ENCODE measurements around the gene OR7C1. TPM values are rescaled to one million over a fixed set of nuclear protein-coding genes. Genes with fewer than 3 reads are reported as not detected.
"Not testable (repeated sequence)": the region's sequence is repeated elsewhere in the genome, so short reads cannot be mapped to it uniquely, and the experiment has no call there.

Gene OR7C1
- total RNA-seq, 8 experiments from 2014 or later = 0.22 to 1.7 (median 0.53) TPM

DNA sequence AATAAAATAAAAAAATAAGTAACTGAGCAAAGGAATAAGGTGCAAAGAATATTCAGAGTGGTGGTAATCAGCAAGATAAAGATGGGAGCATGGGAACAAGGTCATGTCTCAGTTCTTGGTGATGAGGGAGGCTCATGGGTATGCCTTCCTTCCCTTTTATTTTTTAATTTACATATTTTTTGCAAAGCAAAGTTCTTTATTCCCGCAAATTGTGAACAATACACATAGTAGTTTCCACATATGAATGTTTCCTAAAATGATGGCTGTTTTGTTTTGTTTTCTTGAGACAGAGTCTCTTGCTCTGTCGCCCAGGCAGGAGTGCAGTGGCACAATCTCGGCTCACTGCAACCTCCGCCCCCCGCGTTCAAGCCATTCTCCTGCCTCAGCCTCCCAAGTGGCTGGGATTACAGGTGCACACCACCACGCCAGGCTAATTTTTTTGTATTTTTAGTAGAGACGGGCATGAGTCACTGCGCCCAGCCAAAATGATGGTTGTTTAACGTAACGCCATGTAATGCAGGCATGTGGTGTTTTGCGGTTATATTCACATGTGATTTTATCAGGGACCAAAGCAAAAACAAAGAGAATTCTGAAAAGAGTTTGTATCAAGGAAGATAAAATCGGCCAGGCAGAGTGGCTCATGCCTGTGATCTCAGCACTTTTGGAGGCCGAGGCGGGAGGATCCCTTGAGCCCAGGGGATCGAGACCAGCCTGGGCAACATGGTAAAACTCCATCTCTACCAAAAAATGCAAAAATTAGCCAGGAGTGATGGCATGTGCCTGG lies 52.2 kb downstream of the OR7C1 start:
- no peaks in the 10 kb centered on the region for H3K4me1 ChIP-seq (replicated peaks in 1 of 2)
- H3K27ac ChIP-seq = no peak overlapping the region
- no peak overlapping the region for H3K4me3 ChIP-seq
- ATAC-seq (replicated peaks in 6 of 8) = no peak
- 30 to 100% (median 87%) methylated on average over 1 to 14 of the region's 16 CpGs for WGBS, 10 experiments
- in situ Hi-C loops (cut with MboI; ENCODE audit: low pct_unique_long_range_greater_than_20kb in 2 of 9, low sequenced_read_pairs in 9 of 9, unreplicated experiment in 9 of 9) = loop anchor here in 1 of 9 experiments (10.0 kb wide), 1 partner anchor 102 kb away; the partner anchor contains the start of gene OR7A17

DNA sequence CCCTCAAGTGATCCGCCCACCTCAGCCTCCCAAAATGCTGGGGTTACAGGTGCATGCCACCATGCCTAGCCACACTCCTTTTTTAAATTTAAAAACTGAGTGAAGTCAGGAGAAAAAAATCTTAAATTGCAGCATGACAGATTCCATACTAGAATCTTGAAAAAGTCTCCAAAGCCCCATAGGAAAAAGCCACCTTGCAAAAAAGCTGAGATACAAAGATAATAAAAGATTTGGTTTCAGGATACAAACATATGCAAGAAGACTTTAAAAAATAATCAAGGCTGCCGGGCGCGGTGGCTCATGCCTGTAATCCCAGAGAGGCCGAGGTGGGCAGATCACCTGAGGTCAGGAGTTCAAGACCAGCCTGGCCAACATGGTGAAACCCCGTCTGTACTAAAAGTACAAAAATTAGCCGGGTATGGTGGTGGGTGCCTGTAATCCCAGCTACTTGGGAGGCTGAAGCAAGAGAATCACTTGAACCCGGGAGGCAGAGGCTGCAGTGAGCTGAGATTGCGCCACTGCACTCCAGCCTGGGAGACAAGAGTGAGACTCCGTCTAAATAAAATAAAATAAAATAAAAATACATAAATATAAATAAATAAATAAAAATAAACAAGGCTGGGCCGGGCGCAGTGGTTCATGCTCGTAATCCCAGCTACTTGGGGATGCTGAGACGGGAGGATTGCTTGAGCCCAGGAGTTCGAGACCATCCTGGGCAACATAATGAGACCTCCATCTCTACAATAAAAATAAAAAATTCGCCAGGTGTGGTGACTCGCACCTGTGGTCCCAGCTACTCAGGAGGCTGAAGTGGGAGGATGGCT lies 53.1 kb downstream of the OR7C1 start:
- in situ Hi-C loops (cut with MboI; ENCODE audit: low pct_unique_long_range_greater_than_20kb in 2 of 9, low sequenced_read_pairs in 9 of 9, unreplicated experiment in 9 of 9) = loop anchor here in 1 of 9 experiments (10.0 kb wide), 1 partner anchor 103 kb away; the partner anchor contains the start of gene OR7A17
- not testable (repeated sequence) for H3K4me3 ChIP-seq; H3K4me1 ChIP-seq (replicated peaks in 1 of 2); ATAC-seq (replicated peaks in 6 of 8); H3K27ac ChIP-seq
- 37 to 93% (median 77%) methylated on average over 5 to 15 of the region's 17 CpGs for WGBS, 10 experiments

DNA sequence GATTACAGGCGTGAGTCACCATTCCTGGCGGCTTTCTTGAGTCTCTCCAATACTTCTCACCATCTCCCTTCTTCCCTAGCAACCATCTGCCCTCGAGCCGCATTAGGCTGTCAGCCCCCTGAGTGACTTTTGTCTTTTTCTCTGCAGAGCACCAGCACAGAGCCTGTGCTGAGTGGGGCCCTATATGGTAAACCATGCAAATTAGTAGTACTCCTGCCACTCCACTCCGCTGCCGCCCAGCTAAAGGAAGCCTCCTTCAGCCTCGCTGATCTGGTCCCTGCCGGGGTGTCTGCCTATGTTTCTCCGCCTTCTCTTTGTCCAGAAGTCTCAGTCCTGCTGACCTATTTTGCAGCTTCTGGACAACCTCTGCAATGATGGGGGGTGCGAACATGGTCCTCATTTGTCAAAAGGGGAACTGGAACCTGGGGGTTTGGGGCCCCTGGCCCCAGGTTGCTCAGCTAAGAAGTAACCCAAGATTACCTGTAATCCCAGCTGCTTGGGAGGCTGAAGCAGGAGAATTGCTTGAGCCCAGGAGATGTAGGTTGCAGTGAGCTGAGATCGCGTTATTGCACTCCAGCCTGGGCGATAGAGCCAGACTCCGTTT lies 54.3 kb downstream of the OR7C1 start:
- ATAC-seq (replicated peaks in 6 of 8); H3K4me3 ChIP-seq; H3K27ac ChIP-seq; H3K4me1 ChIP-seq (replicated peaks in 1 of 2): not testable (repeated sequence)
- 41 to 100% (median 68%) methylated on average over 1 to 5 of the region's 14 CpGs; no CpG with 5 or more reads in 3 of the 10 experiments for WGBS, 10 experiments
- in situ Hi-C loops (cut with MboI; ENCODE audit: low pct_unique_long_range_greater_than_20kb in 2 of 9, low sequenced_read_pairs in 9 of 9, unreplicated experiment in 9 of 9) = loop anchor here in 1 of 9 experiments (10.0 kb wide), 1 partner anchor 104 kb away; the partner anchor contains the start of gene OR7A17

DNA sequence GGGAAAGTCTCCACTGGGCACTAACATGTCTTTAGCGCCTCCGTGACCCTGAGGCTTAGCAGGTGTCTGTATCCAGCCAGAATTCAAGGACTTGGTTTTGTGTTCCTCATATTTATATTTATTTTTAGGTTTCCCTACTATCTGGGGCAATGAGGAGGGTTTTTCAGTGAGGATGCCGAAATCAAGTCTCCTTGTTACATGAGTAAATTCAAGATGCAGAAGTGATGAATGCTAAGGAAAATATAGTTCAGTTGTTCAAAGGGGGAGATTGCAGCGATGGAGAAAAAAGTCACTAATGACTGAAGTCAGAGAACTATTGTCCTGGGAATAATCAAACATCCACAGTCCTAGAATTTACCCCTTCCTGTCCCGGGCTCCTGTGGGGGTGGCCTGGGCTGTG lies 55.8 kb downstream of the OR7C1 start:
- no peak overlapping the region for H3K4me3 ChIP-seq
- ATAC-seq (replicated peaks in 6 of 8) = no peak
- H3K4me1 ChIP-seq (replicated peaks in 1 of 2) = no peaks in the 10 kb centered on the region
- WGBS, 10 experiments = 9 to 50% (median 39%) methylated on average over 1 to 5 of the region's 5 CpGs; no CpG with 5 or more reads in 5 of the 10 experiments
- in situ Hi-C loops (cut with MboI; ENCODE audit: low pct_unique_long_range_greater_than_20kb in 2 of 9, low sequenced_read_pairs in 9 of 9, unreplicated experiment in 9 of 9) = no loop called here
- no peak overlapping the region for H3K27ac ChIP-seq

DNA sequence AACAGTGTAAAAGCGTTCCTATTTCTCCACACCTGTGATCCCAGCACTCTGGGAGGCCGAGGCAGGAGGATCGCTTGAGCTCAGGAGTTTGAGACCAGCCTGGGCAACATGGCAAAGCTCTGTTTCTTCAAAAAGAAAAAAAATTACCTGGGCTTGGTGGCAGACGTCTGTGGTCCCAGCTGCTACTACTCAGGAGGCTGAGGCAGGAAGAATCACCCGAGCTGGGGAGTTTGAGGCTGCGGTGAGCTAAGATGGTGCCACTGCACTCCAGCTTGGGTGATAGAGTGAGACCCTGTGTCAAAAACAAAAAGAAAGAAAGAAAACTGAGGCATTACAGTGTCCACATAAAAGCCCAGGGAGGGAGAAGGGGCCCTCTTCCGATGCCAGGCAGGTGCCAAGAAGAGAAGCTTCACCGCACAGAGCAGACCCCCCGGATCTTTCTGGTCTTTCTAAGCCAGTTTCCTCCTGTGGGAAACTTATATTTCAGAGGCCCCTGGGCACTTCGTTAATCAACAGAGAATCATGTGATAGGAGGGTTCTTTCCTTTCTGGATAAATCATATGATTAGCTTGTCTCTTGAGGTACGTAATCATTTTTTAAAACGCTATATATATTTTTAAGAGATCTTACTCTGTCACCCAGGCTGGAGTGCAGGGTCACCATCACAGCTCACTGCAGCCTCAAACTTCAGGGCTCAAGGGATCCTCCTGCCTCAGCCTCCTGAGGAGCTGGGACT lies 56.7 kb downstream of the OR7C1 start, which contains the start of gene ADGRE2:
TSS of gene ADGRE2 (minus strand) at position 451 of the 736 bp plus-strand sequence. CDS start 1,804 bp downstream, outside the sequence.
- WGBS, 10 experiments = 0 to 92% (median 72%) methylated on average over 1 to 8 of the region's 12 CpGs; no CpG with 5 or more reads in 1 of the 10 experiments
- ATAC-seq (replicated peaks in 6 of 8); H3K4me1 ChIP-seq (replicated peaks in 1 of 2); in situ Hi-C loops (cut with MboI; ENCODE audit: low pct_unique_long_range_greater_than_20kb in 2 of 9, low sequenced_read_pairs in 9 of 9, unreplicated experiment in 9 of 9); H3K27ac ChIP-seq; H3K4me3 ChIP-seq: not testable (repeated sequence)

DNA sequence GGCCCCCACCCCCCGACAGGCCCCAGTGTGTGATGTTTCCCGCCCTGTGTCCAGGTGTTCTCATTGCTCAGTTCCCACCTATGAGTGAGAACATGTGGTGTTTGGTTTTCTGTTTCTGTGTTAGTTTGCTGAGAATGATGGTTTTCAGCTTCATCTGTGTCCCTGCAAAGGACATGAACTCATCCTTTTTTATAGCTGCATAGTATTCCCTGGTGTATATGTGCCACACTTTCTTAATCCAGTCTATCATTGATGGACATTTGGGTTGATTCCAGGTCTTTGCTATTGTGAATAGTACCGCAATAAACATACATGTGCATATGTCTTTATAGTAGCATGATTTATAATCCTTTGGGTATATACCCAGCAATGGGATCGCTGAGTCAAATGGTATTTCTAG lies 57.3 kb downstream of the OR7C1 start:
- H3K4me3 ChIP-seq; in situ Hi-C loops (cut with MboI; ENCODE audit: low pct_unique_long_range_greater_than_20kb in 2 of 9, low sequenced_read_pairs in 9 of 9, unreplicated experiment in 9 of 9); ATAC-seq (replicated peaks in 6 of 8); H3K27ac ChIP-seq; H3K4me1 ChIP-seq (replicated peaks in 1 of 2): not testable (repeated sequence)
- WGBS, 10 experiments = 83 to 100% methylated on average over 1 to 2 of the region's 4 CpGs; no CpG with 5 or more reads in 8 of the 10 experiments

DNA sequence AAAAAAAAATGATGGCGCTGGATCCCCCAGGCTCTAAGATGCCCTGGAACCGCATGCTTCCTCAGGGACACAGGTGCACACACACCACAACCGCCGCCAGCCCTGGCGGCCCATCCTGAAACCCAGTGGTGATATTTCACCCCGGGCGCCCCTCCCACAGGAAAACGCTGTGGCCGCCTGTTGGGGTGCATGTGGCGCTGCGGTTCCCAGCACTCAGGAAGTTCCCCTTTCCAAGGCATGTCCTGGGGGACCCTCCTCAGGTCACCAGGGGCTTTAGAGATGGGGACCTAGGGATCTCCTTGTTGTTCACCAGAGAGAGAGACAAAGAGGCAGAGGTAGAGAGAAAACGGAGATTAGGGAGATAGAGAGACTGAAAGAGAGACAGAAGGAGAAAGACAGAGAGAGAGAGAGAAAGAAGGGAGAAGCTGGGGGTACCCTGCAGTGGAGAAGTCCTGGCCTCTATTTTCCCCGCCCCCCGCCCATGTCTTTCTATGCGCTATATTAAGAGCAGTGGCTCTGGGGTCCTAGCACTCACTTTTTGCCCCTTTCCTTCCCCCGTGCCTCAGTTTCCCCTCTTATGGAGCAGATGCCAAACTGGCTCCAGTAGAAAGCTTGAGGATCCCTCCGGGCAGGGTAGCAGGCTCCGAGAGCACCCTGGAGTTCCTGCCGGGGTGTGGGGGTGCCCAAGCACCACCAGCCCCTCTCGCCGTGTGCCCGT lies 59.0 kb downstream of the OR7C1 start:
- Histone ChIP-seq H3K4me1 (replicated peaks in 1 of 2) (no peaks in the 10 kb centered on the region), H3K27ac (no peak overlapping the region), H3K4me3 (no peak overlapping the region)
- in situ Hi-C loops (cut with MboI; ENCODE audit: low pct_unique_long_range_greater_than_20kb in 2 of 9, low sequenced_read_pairs in 9 of 9, unreplicated experiment in 9 of 9) = no loop called here
- 0 to 28% (median 4%) methylated on average over 1 to 8 of the region's 22 CpGs; no CpG with 5 or more reads in 2 of the 10 experiments for WGBS, 10 experiments
- ATAC-seq (replicated peaks in 6 of 8) = no peak

DNA sequence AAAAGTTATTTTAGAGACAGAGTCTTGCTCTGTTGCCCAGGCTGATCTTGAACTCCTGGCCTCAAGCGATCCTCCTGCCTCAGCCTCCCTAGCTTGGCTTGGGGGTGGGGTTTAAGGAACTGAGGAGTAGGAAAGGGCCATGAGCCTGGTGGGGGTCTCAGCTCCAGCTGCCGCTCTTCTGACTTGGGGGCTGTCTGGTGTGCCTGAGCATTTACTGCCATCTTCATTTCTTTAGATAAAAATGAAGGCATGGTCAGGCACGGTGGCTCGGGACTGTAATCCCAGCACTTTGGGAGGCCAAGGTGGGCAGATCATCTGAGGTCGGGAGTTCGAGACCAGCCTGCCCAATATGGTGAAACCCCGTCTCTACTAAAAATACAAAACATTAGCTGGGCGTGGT lies 59.7 kb downstream of the OR7C1 start:
- in situ Hi-C loops (cut with MboI; ENCODE audit: low pct_unique_long_range_greater_than_20kb in 2 of 9, low sequenced_read_pairs in 9 of 9, unreplicated experiment in 9 of 9); H3K4me3 ChIP-seq; ATAC-seq (replicated peaks in 6 of 8); H3K27ac ChIP-seq; H3K4me1 ChIP-seq (replicated peaks in 1 of 2): not testable (repeated sequence)
- WGBS, 10 experiments = 30 to 92% (median 74%) methylated on average over 1 to 4 of the region's 8 CpGs; no CpG with 5 or more reads in 4 of the 10 experiments

DNA sequence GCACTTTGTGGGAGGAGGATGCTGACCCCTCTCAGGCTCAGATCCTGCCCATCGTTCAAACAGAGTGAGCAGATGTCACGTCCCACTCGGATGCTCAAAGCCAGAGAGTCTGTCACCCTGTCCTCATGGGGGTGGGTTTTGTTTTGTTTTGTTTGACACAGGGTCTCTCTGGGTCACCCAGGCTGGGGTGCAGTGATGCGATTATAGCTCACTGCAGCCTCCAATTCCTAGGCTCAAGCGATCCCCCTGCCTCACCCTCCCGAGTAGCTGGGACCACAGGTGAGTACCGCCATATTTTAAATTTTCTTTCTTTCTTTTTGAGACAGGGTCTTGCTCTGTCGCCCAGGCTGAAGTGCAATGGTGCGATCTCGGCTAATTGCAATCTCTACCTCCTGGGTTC lies 60.6 kb downstream of the OR7C1 start:
- 40 to 73% methylated on average over 3 to 5 of the region's 10 CpGs; no CpG with 5 or more reads in 8 of the 10 experiments for WGBS, 10 experiments
- H3K4me1 ChIP-seq (replicated peaks in 1 of 2) = no peaks in the 10 kb centered on the region
- no peak for ATAC-seq (replicated peaks in 6 of 8)
- in situ Hi-C loops (cut with MboI; ENCODE audit: low pct_unique_long_range_greater_than_20kb in 2 of 9, low sequenced_read_pairs in 9 of 9, unreplicated experiment in 9 of 9) = no loop called here
- no peak overlapping the region for H3K27ac ChIP-seq
- no peak overlapping the region for H3K4me3 ChIP-seq

DNA sequence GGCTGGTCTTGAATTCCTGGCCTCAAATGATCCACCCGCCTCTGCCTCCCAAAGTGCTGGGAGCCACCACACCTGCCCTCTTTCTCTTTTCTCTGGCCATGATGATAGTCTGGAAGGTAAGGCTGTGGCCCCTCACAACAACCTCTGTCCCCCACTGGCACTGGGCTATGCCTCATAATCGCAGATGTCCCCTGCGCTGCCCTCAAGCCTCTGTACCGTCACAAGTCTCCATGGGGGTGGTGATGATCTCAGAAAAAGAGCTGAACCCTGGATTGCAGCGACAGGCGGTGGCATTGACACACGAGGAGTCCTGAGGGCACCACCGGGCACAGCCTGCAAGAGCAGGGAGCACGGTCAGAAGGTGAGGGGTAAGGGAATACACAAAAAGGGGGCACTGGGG lies 61.3 kb downstream of the OR7C1 start:
- ATAC-seq (replicated peaks in 6 of 8); in situ Hi-C loops (cut with MboI; ENCODE audit: low pct_unique_long_range_greater_than_20kb in 2 of 9, low sequenced_read_pairs in 9 of 9, unreplicated experiment in 9 of 9); H3K4me3 ChIP-seq; H3K4me1 ChIP-seq (replicated peaks in 1 of 2); H3K27ac ChIP-seq: not testable (repeated sequence)
- 50 to 60% methylated on average over 1 of the region's 9 CpGs; no CpG with 5 or more reads in 8 of the 10 experiments for WGBS, 10 experiments

DNA sequence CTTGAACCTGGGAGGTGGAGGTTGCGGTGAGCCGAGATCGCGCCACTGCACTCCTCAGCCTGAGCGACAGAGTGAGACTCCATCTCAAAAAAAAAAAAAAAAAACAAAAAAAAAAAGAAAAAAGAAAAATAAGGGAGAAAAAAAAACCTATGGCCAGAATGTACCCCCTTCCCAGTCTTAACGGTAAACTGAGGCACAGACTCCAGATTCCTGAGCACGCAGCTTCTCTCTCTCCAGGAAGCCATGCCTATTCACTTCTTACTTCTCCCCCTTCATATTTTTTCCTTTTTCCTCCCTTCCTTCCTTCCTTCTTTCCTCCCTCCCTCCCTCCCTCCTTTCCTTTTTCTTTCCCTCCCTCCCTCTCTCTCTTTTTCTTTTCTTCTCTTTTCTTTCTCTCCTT lies 62.0 kb downstream of the OR7C1 start:
- ATAC-seq (replicated peaks in 6 of 8) = no peak
- 66 to 100% (median 88%) methylated on average over 2 to 7 of the region's 7 CpGs; no CpG with 5 or more reads in 3 of the 10 experiments for WGBS, 10 experiments
- no peaks in the 10 kb centered on the region for H3K4me1 ChIP-seq (replicated peaks in 1 of 2)
- no peak overlapping the region for H3K4me3 ChIP-seq
- in situ Hi-C loops (cut with MboI; ENCODE audit: low pct_unique_long_range_greater_than_20kb in 2 of 9, low sequenced_read_pairs in 9 of 9, unreplicated experiment in 9 of 9) = no loop called here
- no peak overlapping the region for H3K27ac ChIP-seq

DNA sequence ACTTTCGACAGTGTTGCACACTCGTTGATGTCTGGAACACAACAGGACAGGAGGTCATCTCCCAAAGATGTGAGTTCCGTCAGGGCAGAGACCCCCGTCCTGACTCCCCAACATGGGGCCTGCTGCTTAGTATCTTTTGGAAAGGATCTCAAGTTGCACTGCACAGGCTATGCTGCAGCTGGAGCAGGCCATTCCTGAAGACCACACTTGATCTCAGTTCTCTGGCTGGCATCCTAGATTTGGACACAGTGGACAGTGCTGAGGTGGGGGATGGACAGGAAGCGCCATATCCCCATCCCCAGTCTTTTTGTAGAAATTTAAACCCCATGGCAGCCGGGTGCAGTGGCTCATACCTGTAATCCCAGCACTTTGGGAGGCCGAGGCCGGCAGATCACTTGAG lies 62.5 kb downstream of the OR7C1 start:
- in situ Hi-C loops (cut with MboI; ENCODE audit: low pct_unique_long_range_greater_than_20kb in 2 of 9, low sequenced_read_pairs in 9 of 9, unreplicated experiment in 9 of 9) = no loop called here
- Histone ChIP-seq H3K4me3 (no peak overlapping the region), H3K4me1 (replicated peaks in 1 of 2) (no peaks in the 10 kb centered on the region), H3K27ac (no peak overlapping the region)
- WGBS, 10 experiments = 0 to 87% (median 60%) methylated on average over 1 to 3 of the region's 8 CpGs; no CpG with 5 or more reads in 5 of the 10 experiments
- no peak for ATAC-seq (replicated peaks in 6 of 8)

All from motor neuron (in vitro differentiated cells).